GM12878 (cell line): ENCODE measurements around the gene SUB1.

Experiments
- CTCF ChIP-seq, 3 experiments: IDR thresholded peaks in 2 of 3; conservative IDR thresholded peaks in 1 of 3; 2 replicates each; pipeline ENCODE4 v1.5.1; 2011; ENCODE audit warnings: low read depth in 3 of 3, low read length in 3 of 3, mild to moderate bottlenecking in 3 of 3, control low read depth in 2 of 3, moderate library complexity in 2 of 3, inconsistent platforms in 1 of 3, mixed read lengths in 1 of 3; ENCODE audit not compliant: control insufficient read depth in 2 of 3, insufficient read depth in 1 of 3; ENCODE audit errors: extremely low read depth in 1 of 3
- HDAC6 ChIP-seq: fragments of 200-600 bp; sonication (generic); IDR thresholded peaks from one replicate; pipeline ENCODE4 v1.8.0; 2017; ENCODE audit warnings: antibody characterized with exemption; ENCODE audit not compliant: unreplicated experiment
- POLR2A ChIP-seq: IDR thresholded peaks from 2 replicates; pipeline ENCODE4 v1.6.1; 2011; ENCODE audit warnings: low read depth, mild to moderate bottlenecking, low read length
- POLR2AphosphoS5 ChIP-seq: IDR thresholded peaks from 2 replicates; pipeline ENCODE4 v1.6.1; 2011; ENCODE audit warnings: mild to moderate bottlenecking, low read length, inconsistent platforms
- REST ChIP-seq: IDR thresholded peaks from 2 replicates; pipeline ENCODE4 v1.6.1; 2012; ENCODE audit warnings: mild to moderate bottlenecking, low read depth, low read length
- SMC3 ChIP-seq: IDR thresholded peaks from 2 replicates; pipeline ENCODE4 v1.6.1; 2011; ENCODE audit warnings: low read length, improper control_type of control experiment, borderline replicate concordance

- no peak for TF ChIP-seq CTCF (IDR thresholded peaks at IDR 0.05 in 2 of 3, conservative IDR thresholded peaks at IDR 0.05 in 1 of 3; ENCODE audit: control insufficient read depth in 2 of 3, extremely low read depth in 1 of 3, insufficient read depth in 1 of 3, low read depth in 3 of 3, low read length in 3 of 3)
- no peak for TF ChIP-seq POLR2A
- TF ChIP-seq REST = no peak
- peak; percentile 21; the same call in 1 of the 2 replicates for TF ChIP-seq POLR2AphosphoS5
- no peak for TF ChIP-seq SMC3
- TF ChIP-seq HDAC6 = no peak
Observed at GRCh38 chr5:32589416-32589815, 4.1 kb downstream of the SUB1 start.
